Measurements from ENCODE around the gene COL10A1.
A peak's percentile ranks its signal among the peaks of the same experiment; 100 is the strongest.

DNA sequence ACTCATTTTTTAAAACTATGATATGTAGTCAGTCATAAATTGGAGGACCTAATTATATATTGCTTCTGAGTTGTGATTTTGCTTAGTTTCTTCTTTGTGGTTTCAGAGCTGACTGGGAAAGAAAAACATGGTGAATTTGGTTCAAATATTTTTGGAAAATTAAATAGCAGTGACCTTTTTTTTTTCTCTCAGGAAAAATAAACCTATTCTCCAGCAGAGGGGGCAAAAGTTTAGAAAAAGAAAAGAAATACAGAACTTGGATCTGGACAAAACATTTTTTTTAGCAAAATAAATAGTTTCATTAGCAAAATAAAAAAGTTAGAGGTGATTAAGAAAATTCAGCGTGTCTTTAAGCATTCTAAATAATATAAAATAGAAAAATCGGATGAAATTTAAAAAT is 10.2 kb downstream of the COL10A1 start:
- TF ChIP-seq, protein P1, sequence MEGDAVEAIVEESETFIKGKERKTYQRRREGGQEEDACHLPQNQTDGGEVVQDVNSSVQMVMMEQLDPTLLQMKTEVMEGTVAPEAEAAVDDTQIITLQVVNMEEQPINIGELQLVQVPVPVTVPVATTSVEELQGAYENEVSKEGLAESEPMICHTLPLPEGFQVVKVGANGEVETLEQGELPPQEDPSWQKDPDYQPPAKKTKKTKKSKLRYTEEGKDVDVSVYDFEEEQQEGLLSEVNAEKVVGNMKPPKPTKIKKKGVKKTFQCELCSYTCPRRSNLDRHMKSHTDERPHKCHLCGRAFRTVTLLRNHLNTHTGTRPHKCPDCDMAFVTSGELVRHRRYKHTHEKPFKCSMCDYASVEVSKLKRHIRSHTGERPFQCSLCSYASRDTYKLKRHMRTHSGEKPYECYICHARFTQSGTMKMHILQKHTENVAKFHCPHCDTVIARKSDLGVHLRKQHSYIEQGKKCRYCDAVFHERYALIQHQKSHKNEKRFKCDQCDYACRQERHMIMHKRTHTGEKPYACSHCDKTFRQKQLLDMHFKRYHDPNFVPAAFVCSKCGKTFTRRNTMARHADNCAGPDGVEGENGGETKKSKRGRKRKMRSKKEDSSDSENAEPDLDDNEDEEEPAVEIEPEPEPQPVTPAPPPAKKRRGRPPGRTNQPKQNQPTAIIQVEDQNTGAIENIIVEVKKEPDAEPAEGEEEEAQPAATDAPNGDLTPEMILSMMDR (IDR thresholded peaks at IDR 0.05): peak in 3 of 4 experiments; percentile 7 to 17 (median 13)
- no peak for TF ChIP-seq POLR2A (IDR thresholded peaks at IDR 0.05)
